Mucosa of rectum (tissue), 2 donors: ENCODE results near the gene ANTKMT.
A peak's percentile ranks its signal among the peaks of the same experiment; 100 is the strongest.

ENCODE experiments used
- H3K27ac ChIP-seq, 2 donors: one replicate each; pipeline ENCODE4 v1.7.0; 2013; ENCODE audit warnings: inconsistent platforms in 2 of 2, low read depth in 2 of 2, low read length in 2 of 2
- H3K27me3 ChIP-seq, 2 donors: one replicate each; pipeline ENCODE4 v1.7.0; 2013; ENCODE audit warnings: low read length in 2 of 2; ENCODE audit not compliant: control insufficient read depth in 2 of 2, insufficient read depth in 2 of 2
- H3K36me3 ChIP-seq, 2 donors: one replicate each; pipeline ENCODE4 v1.7.0; 2013; ENCODE audit warnings: low read length in 2 of 2; ENCODE audit not compliant: control insufficient read depth in 2 of 2, insufficient read depth in 2 of 2
- H3K4me1 ChIP-seq, 2 donors: one replicate each; pipeline ENCODE4 v1.7.0; 2013; ENCODE audit warnings: low read length in 2 of 2, mild to moderate bottlenecking in 1 of 2; ENCODE audit not compliant: control insufficient read depth in 2 of 2, insufficient read depth in 2 of 2
- H3K4me3 ChIP-seq, 2 donors: one replicate each; pipeline ENCODE4 v1.7.0; 2013; ENCODE audit warnings: low read length in 2 of 2
- H3K9ac ChIP-seq, 2 donors: one replicate each; pipeline ENCODE4 v1.7.0; 2013; ENCODE audit warnings: low read length in 2 of 2, low read depth in 1 of 2, mild to moderate bottlenecking in 1 of 2
- H3K9me3 ChIP-seq, 2 donors: one replicate each; pipeline ENCODE4 v1.7.0; 2013; ENCODE audit warnings: low read length in 2 of 2; ENCODE audit not compliant: control insufficient read depth in 2 of 2
- donor health status: healthy.
- donor health status: Normal muscosa, but diverticular disease.

Gene ANTKMT

DNA sequence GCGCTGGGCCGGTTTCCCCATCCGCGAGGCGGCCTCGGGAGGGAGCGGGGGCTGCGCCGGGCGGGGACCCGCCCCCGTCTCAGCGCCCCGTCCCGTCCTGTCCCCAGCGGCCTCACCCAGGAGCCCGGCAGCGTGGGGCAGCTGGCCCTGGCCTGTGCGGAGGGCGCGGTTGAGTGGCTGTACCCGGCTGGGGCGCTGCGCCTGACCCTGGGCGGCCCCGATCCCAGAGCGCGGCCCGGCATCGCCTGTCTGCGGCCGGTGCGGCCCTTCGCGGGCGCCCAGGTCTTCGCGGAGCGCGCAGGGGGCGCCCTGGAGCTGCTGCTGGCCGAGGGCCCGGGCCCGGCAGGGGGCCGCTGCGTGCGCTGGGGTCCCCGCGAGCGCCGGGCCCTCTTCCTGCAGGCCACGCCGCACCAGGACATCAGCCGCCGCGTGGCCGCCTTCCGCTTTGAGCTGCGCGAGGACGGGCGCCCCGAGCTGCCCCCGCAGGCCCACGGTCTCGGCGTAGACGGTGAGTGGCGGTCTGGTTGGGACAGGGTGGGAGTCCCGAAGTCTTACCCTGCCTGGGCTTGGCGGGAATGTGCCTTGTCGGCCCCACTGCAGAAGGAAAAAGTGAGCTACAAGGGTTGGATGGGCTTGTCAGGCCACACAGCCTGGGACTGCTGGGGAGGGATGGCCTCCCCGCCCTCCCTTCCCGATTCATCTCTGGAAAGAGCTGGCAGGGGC, 5.3 kb upstream of the ANTKMT start:
- H3K27ac ChIP-seq, result no peak overlapping the region
- H3K9ac ChIP-seq, result peak overlapping the region in 1 of 2 donors; percentile 43
- peaks cover 13 to 21% of the 10 kb centered on the region in 2 donors for H3K27me3 ChIP-seq
- peaks cover 36 to 39% of the 10 kb centered on the region in 2 donors for H3K4me1 ChIP-seq
- no peaks in the 10 kb centered on the region for H3K9me3 ChIP-seq
- peak overlapping the region; percentile 48 to 61 for H3K4me3 ChIP-seq
- no peaks in the 10 kb centered on the region for H3K36me3 ChIP-seq

DNA sequence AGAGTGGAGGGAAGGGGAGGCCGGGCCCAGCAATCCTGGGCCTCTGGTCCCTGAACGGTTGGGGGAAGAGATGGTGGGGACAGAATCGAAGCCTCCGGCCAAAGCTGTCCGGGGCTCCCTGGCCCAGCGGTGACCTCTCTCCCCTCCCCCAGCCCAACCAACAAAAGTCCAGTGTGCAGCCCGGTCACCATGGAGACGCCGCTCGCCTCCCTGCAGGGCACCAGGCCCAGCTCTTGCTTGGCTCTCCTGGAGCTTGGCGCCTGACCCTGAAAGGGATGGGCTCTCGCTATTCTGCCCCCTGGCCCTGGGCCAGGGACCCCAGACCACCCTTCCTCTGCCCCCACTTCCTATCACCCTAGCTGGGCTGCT, 4.8 kb upstream of the ANTKMT start:
- Histone ChIP-seq H3K36me3 (no peaks in the 10 kb centered on the region), H3K4me3 (peak overlapping the region in 1 of 2 donors; percentile 37), H3K27ac (no peak overlapping the region), H3K4me1 (peaks cover 38 to 41% of the 10 kb centered on the region in 2 donors), H3K27me3 (peaks cover 11 to 15% of the 10 kb centered on the region in 2 donors), H3K9ac (peak overlapping the region in 1 of 2 donors; percentile 20), H3K9me3 (no peaks in the 10 kb centered on the region)

DNA sequence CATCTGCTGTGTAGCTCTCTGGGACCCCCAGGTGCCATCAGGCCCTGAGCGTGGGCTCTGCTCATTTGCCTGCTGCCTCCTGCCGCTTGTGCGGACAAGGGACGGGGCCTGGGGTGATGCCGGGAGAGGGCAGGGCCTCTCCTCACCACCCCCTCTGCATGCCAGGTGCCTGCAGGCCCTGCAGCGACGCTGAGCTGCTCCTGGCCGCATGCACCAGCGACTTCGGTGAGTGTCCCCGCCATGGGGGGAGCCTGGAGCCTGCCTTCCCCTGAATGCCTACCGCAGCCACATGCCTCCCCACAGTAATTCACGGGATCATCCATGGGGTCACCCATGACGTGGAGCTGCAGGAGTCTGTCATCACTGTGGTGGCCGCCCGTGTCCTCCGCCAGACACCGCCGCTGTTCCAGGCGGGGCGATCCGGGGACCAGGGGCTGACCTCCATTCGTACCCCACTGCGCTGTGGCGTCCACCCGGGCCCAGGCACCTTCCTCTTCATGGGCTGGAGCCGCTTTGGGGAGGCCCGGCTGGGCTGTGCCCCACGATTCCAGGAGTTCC, 4.1 kb upstream of the ANTKMT start:
- Histone ChIP-seq H3K9ac (no peak overlapping the region), H3K4me3 (no peak overlapping the region), H3K4me1 (peaks cover 43 to 47% of the 10 kb centered on the region in 2 donors), H3K36me3 (no peaks in the 10 kb centered on the region), H3K27me3 (peaks cover 10 to 12% of the 10 kb centered on the region in 2 donors), H3K9me3 (no peaks in the 10 kb centered on the region), H3K27ac (no peak overlapping the region)

DNA sequence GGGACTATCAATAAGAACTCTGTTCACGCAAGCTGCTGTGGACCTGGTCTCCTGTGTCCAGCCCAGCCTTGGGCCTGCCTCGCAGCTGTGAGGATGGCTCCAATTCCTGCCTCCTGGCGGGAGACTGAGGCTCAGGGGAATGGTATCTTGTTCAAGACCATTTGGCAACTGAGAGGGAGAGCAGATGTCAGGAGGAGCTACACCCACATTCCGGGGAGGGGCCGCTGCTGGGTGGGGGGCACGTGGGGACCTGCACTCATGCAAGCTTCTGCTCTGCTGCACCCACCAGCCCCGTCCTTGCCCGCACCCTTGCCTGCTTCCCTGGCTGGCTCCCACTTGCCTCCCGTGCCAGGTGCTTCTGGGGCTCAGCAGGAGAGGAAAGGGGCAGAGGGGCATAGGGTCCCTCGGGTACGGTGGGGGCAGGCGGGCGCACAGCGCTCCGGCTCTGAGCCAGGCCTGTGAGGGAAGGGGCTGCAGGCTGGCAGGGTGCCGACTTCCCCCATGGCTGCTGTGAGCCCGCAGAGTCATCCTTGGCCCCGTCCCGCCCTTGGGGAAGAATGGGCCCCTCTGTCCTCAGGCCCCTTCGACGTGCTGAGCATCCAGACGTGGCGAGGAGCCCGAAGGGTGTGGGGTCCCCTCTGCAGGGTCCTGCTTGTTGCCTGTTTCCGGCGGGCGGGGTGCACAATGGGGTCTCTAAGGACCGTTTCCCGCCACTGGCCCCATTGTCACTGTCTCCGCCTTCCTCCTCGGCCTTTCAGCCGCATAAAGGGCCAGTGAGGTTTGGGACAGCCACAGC, 3.3 kb upstream of the ANTKMT start:
- no peaks in the 10 kb centered on the region for H3K9me3 ChIP-seq
- H3K27ac ChIP-seq, result no peak overlapping the region
- no peak overlapping the region for H3K4me3 ChIP-seq
- H3K27me3 ChIP-seq, result peaks cover 10 to 12% of the 10 kb centered on the region in 2 donors
- no peak overlapping the region for H3K9ac ChIP-seq
- H3K36me3 ChIP-seq, result no peaks in the 10 kb centered on the region
- H3K4me1 ChIP-seq, result peaks cover 44 to 47% of the 10 kb centered on the region in 2 donors

DNA sequence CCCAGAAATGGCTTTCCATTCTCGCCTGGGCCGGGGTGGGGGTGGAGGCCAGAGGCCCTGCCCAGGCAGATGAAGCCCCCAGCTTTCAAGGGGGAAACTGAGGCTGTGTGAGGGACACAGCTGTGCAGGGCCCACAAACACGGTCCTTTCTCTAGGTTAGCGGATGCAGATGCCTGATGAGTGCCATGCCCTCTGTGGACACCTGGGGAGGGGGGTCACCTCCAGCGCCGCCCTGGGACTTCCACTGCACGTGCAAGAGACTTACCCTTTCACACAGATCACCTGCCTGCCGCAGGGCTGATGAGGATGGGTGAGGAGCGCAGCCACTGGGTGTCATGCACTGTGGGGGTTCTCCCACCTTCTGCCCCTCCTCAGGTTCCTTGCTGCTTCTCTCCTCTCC, 2.6 kb upstream of the ANTKMT start:
- no peaks in the 10 kb centered on the region for H3K36me3 ChIP-seq
- H3K9ac ChIP-seq, result no peak overlapping the region
- H3K9me3 ChIP-seq, result no peaks in the 10 kb centered on the region
- peak overlapping the region in 1 of 2 donors; percentile 26 for H3K4me3 ChIP-seq
- peaks cover 10 to 12% of the 10 kb centered on the region in 2 donors for H3K27me3 ChIP-seq
- H3K4me1 ChIP-seq, result peaks cover 44 to 47% of the 10 kb centered on the region in 2 donors
- no peak overlapping the region for H3K27ac ChIP-seq

DNA sequence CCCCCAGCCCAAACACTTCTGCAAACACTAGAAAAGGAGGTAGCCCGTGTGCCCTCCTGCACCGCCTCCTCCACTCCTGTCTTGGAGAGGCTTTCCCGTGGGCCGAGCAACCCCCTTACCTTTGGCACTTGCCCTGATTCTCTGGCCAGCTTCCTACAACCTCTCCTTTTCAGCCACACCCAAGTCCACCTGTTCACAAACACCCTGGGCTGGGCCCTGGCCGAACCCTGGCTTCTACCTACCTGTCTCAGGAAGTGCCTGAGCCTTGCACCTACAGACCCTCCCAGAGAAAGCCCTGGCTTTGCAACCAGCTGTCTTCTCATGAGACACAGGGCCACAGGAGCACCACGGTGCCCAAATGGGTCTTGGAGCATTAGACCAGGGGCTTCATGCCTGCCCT, 2.0 kb upstream of the ANTKMT start:
- Histone ChIP-seq H3K4me3 (peak overlapping the region; percentile 31 to 41), H3K27ac (peak overlapping the region; percentile 53 to 67), H3K27me3 (peaks cover 8 to 9% of the 10 kb centered on the region in 2 donors), H3K36me3 (no peaks in the 10 kb centered on the region), H3K9ac (peak overlapping the region; percentile 10 to 52), H3K4me1 (peaks cover 44 to 47% of the 10 kb centered on the region in 2 donors), H3K9me3 (no peaks in the 10 kb centered on the region)

DNA sequence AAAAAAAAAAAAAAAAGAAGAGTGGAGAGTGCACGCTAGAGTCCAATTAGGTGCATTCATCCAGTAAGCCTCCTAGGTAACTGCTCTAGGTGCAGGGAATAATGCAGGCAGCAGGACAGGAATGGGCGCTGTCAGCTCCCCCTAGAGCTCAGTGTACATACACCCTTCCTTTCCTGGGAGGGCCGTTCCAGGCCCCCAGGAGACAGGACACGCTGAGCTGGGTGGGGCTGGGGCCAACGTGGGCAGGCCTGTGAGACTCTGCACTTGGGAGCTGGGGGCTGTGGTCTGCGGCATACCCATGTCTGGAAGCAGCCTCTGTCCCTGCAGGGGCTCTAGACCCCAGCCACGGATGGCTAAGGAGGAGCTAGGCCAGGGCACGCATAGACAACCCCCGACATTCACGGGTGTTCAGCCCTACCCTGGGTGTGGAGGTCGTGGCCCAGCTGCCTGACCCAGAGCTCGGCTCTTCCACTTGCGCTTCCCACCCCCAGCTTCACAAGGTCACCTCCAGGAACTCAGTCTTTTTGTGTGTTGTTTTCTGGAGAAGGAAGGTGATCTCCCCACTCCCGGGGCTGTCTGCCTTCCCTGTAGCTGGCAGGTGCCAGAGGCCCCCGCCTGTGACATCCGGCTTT, 1.0 kb upstream of the ANTKMT start:
- Histone ChIP-seq H3K27me3 (peaks cover 7 to 8% of the 10 kb centered on the region in 2 donors), H3K4me3 (peak overlapping the region; percentile 77 to 80), H3K27ac (peak overlapping the region; percentile 87 to 90), H3K9me3 (no peaks in the 10 kb centered on the region), H3K4me1 (peaks cover 40 to 45% of the 10 kb centered on the region in 2 donors), H3K36me3 (no peaks in the 10 kb centered on the region), H3K9ac (peak overlapping the region; percentile 66 to 80)

DNA sequence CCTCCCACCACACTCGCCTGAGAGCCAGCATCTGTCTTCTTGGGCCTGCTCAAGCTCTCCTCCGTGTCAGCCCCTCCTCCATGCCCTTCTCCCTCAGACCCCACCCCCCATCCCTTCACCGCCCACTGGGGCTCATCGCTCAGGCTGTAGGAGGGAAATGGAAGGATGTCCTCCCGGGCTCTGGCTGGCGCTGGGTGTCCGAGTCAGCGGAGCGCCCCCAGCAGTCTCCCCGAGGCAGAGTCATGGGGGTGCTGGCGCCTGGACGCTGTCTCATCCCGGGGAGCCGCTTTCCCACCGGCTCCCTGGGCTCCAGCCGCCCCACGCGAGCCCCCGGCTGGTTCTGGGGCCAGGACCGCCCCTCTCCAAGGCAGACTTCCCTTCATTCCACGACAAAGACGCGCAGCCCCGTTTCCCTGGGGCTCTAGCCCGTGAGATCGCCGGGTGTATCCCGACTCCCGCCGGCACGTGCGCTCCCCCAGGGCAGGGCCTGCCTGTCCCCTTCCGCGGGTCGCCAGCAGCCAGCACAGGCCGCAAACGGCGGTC, 428 bp upstream of the ANTKMT start:
- Histone ChIP-seq H3K9ac (peak overlapping the region; percentile 66 to 80), H3K9me3 (no peaks in the 10 kb centered on the region), H3K4me3 (peak overlapping the region; percentile 77 to 80), H3K36me3 (no peaks in the 10 kb centered on the region), H3K27ac (peak overlapping the region; percentile 87 to 90), H3K27me3 (peaks cover 10 to 11% of the 10 kb centered on the region in 2 donors), H3K4me1 (peaks cover 40 to 42% of the 10 kb centered on the region in 2 donors)

DNA sequence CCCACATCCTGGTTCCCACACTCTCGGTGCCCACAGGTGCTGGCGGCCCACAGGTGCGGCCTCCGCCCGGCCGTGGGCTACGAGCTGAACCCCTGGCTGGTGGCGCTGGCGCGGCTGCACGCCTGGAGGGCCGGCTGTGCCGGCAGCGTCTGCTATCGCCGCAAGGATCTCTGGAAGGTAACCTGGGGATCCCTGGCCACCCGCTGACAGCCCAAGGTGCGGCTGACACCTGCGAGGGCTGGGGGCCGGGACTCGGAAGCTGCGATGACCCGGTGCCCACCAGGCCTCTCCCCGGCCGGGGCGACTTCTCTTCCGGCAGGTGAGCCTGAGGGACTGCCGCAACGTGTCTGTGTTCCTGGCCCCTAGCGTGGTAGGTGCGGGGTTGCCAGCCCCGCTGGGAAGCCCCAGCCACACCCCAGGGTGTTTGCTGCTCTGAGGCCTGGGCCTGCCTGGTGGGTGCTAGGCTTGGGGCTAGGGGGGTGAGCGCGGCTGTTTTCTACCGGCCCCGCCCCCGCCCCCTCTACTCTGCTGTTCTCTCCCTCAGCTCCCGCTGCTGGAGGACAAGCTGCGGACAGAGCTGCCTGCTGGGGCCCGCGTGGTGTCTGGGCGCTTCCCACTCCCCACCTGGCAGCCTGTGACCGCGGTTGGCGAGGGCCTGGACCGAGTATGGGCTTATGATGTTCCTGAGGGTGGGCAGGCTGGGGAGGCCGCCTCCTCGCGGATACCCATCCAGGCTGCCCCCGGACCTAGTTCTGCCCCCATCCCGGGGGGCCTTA, 1.0 kb downstream of the ANTKMT start:
- H3K9ac ChIP-seq, result no peak overlapping the region

More for the DNA sequence above, 1.0 kb downstream of the ANTKMT start:
- peaks cover 32 to 44% of the 10 kb centered on the region in 2 donors for H3K4me1 ChIP-seq
- peak overlapping the region; percentile 50 to 80 for H3K4me3 ChIP-seq
- H3K36me3 ChIP-seq, result no peaks in the 10 kb centered on the region
- H3K27ac ChIP-seq, result peak overlapping the region; percentile 87 to 90
- H3K27me3 ChIP-seq, result peaks cover 9 to 16% of the 10 kb centered on the region in 2 donors
- H3K9me3 ChIP-seq, result no peaks in the 10 kb centered on the region
